NCI-H2171 treated with DMSO at 0.1 percent for 48 hours (cell line): ENCODE results near the gene SYTL2.

Source experiments
- DNase-seq: peaks from one replicate; lab custom pipeline; 2025; lab: John Stamatoyannopoulos, UW

Gene SYTL2

GRCh38 chr11:85826116-85826855, 15.3 kb upstream of the SYTL2 start:
- peak; percentile 42 for DNase-seq

DNA sequence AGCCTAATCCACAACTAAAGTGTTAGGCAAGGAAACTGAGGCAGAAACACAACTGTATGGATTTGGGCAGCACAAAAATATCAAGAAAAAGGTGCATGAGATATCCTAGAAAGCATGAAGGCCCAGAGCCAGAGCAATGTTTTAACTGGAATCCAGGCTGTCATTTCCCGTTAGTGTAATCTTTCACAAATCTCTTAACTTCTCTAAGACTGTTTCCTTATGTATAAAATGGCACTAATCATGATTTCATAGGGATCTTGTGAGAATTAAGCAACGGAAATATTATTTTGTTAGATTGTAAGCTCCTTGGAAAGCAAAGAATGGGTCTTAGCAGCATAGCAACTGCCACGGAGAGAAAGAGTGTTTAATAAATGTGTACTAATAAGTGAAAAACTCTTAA, 14.7 kb upstream of the SYTL2 start:
- DNase-seq, result no peak

GRCh38 chr11:85823816-85824215, 12.9 kb upstream of the SYTL2 start:
- DNase-seq, result no peak

GRCh38 chr11:85822814-85823213, 11.9 kb upstream of the SYTL2 start:
- no peak for DNase-seq

GRCh38 chr11:85821636-85822035, 10.7 kb upstream of the SYTL2 start:
- no peak for DNase-seq

- no peak for DNase-seq
These were observed 8.5 kb upstream of the SYTL2 start for GRCh38 chr11:85819441-85819840.

GRCh38 chr11:85815186-85815931, 4.4 kb upstream of the SYTL2 start:
- DNase-seq, result no peak

DNA sequence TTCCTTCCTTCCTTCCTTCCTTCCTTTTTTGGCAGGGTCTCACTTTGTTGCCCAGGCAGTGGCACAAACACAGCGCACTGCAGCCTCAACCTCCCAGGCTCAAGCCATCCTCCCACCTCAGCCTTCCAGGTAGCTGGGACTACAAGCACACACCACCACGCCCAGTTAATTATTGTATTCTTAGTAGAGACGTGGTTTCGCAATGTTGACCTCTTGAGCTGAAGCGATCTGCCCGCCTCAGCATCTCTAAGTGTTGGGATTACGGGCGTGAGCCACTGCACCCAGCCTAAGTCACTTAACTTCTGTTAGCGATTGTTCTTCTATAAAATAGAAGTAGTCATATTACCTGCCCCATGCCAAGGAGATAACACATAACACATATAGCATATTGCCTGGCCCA, 2.8 kb upstream of the SYTL2 start:
- DNase-seq, result no peak

- no peak for DNase-seq
These were observed 683 bp upstream of the SYTL2 start for GRCh38 chr11:85811624-85812023.

DNA sequence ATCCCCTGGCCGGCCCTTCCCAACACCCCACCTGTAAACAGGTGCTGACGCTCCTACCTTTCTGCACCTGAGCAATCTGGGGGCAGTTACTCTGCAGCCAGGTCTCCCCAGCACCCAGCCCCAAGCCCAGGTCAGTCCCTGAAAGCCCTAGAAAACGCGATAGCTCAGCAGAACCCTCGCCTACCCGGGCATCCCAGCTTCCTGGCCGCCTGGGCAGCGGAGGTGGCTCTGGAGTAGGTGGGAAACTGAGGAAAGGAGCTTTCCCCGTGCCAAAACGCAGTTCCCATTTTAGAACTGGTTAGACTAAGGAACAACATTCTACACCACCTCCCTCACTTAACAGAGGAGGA, 445 bp downstream of the SYTL2 start:
- DNase-seq, result no peak

- peak; percentile 26 for DNase-seq
These were observed 1.1 kb downstream of the SYTL2 start for GRCh38 chr11:85809863-85810262.

DNA sequence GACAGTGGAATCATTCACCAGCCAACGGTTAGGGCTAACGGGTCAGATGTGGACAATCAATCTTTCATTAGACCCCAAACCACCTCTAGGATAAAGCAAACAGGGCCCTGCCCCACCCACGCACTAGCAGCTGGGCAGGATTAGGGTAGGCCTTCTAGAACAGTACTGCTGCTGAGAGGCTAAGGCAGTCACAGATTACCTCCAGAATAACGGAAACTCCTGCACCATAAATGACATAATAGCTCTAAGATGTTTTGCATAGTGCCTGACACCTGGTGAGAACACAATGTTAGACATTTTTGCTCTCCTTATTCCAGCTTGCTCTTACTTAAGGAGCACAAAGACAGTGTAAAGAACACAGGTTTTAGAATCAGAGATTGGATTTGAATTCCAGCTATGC, 1.8 kb downstream of the SYTL2 start:
- DNase-seq, result no peak

- DNase-seq, result peak; percentile 92
These were observed 4.1 kb downstream of the SYTL2 start for GRCh38 chr11:85806876-85807275.

DNA sequence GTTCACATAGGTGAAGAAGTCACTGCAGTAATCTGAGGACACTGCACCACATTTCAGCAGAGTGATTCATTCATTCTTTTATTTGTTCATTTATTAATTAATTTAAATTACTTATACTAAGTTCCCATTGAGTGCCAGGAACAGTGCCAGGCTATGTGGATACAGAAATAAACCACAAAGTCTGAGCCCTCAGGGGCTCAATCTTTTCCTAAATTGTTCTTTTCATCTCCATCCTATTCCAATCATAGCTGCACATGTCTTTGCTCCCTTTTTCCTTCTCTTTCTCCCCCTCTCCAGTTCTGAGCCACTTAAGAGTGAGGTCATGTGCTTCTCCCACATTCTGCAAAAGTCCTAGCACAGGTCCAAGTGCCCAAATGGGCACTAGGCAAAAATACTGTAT, 4.9 kb downstream of the SYTL2 start:
- DNase-seq, result no peak

DNA sequence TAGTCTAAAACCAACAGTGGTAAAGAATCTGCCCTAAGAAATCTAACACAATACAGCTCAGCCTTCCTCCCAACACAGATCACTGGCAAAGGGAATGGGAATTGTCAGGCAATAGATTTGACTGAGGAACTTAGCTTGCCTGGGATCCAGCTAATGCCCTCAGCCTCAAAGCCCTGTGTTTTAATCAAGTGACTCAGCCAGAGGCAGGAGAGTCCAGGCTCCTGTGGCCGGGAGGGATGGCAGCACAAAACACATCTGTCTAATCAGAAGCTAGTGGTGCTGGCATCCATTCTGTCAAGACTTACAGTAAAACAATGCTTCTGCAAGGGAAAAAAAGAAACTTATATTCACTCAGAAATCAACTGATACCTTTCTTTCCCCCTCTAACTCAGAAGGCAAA, 5.6 kb downstream of the SYTL2 start:
- no peak for DNase-seq

GRCh38 chr11:85803920-85804319, 7.0 kb downstream of the SYTL2 start:
- DNase-seq, result no peak

GRCh38 chr11:85803303-85803702, 7.6 kb downstream of the SYTL2 start:
- DNase-seq, result no peak

DNA sequence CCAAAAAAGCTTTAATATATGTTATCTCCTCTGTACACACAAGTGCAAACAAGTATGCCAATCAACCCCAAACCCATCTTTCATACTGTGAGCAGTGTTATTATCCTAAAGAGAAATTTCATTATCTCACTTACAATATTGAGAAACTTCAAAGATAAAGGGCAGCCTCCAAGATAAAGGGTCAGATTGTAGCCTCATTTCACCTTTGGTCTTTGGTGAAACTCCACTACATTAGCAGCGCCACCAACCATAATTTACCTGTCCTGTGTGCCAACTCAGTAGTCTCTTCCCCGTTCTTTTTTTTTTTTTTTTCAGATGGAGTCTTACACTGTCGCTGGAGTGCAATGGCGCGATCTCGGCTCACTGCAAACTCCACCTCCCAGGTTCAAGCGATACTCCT, 9.4 kb downstream of the SYTL2 start:
- no peak for DNase-seq

DNA sequence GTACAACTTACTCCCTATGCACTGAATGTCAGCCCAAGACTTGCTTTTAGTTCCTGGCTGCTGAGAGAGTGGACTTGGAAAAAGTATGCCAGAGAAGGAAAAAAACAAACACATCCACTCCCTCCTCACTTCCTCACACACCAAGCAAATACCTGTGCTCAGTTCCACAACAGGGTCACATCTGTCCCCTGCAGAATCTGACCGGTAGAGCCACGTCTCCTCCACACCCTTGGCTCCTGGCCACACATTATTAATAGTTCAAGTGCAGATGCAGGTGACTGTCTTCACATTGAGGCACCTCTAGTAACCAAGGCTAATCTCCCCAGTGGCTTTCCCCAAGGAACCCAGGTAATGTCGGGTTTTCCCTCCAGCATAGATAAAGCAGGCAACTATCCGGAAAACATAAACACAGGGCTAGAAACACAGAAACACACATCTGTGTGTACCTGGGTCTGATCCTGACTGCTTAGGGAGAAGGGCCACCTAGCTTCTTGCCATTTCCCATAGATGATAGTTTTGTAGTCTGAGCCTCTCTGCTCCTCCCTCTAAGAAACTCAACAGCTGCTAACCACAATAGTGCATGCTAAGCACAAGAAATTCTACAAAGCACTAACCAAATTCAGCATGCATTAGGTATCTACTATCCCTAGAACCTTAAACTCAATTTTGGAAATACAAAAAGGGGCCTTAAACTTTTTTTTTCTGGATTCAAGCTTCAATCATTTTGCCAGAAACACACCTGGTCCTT, 10.2 kb downstream of the SYTL2 start:
- no peak for DNase-seq

GRCh38 chr11:85799142-85799541, 11.8 kb downstream of the SYTL2 start:
- no peak for DNase-seq

DNA sequence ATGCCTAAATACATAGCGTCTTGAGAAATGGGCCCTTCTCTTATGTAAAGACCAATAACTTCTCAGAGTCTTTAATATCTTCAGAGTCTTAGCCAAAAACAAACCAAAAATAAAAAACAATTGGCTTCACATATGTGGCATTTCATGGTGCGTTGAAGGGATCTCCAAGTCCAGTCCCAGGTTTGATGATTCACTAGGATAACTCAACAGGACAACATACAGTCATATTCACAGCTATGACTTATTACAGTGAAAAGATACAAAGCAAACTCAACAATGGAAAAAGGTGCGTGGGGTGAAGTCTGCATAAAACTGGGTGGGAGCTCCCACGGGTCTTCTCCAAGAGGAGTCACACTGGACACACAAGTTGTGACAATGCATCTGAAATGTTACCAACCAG, 12.6 kb downstream of the SYTL2 start:
- DNase-seq, result no peak

DNA sequence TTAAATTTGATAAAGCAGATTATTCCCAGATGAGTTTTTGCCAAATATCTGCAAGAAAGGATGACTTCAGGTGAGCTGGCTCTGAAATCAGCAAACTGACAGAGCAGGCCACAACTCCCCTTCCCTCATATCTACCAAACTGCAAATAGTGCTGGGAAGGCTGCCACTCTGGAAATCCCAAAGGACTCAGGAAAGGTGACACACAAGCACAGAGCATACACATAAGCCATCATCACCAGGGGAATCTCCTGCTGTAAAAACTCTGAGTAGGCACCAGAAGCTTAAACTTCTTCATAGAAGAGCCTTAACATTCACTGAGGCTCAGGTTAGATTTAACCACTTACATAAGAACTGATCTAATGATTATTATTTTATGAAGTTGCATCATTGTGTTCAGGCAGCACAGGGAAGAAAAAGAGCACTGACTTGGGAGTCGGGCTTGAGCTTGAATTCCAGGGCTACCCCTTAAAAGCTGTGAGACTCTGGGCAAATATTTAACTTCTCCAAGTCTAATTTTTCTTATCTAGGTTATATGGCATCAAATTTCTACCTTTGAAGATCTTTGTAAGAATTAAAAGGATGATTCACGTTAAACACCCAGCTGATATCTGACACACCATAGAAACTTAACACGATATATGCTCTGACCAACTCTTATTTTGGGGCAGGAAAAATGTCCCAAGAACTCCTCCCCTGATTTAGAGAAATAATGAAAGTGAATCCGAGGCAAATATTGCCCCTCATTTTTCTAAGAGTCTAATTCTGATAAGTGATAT, 15.0 kb downstream of the SYTL2 start:
- DNase-seq, result peak; percentile 73
